GM21717 (cell line): ENCODE measurements around the gene GPRIN3.
"Not testable (repeated sequence)": the region's sequence is repeated elsewhere in the genome, so short reads cannot be mapped to it uniquely, and the experiment has no call there.

Experiments used
- ATAC-seq: cut with Tn5 transposase; IDR thresholded peaks from one replicate; pipeline ENCODE4 v1.9.1; 2021; ENCODE audit warnings: mild to moderate bottlenecking, moderate library complexity; ENCODE audit not compliant: unreplicated experiment

The GPRIN3 gene

GRCh38 chr4:89314291-89314690 is 6.7 kb upstream of the GPRIN3 start:
- ATAC-seq = no peak

- ATAC-seq = no peak
Observed at GRCh38 chr4:89312066-89312465, 4.5 kb upstream of the GPRIN3 start.

GRCh38 chr4:89311433-89311832 is 3.8 kb upstream of the GPRIN3 start:
- ATAC-seq = no peak

GRCh38 chr4:89309154-89309553 is 1.6 kb upstream of the GPRIN3 start:
- ATAC-seq = not testable (repeated sequence)

GRCh38 chr4:89308161-89308500 is 531 bp upstream of the GPRIN3 start:
- ATAC-seq = no peak

- ATAC-seq = no peak
Observed at GRCh38 chr4:89307178-89307445, 488 bp downstream of the GPRIN3 start.

GRCh38 chr4:89306486-89307177 is 968 bp downstream of the GPRIN3 start:
- no peak for ATAC-seq

- ATAC-seq = no peak
Observed at GRCh38 chr4:89305712-89306437, 1.7 kb downstream of the GPRIN3 start.

GRCh38 chr4:89305028-89305427 is 2.6 kb downstream of the GPRIN3 start:
- ATAC-seq = no peak

GRCh38 chr4:89303814-89304388 is 3.7 kb downstream of the GPRIN3 start:
- no peak for ATAC-seq

GRCh38 chr4:89303177-89303576 is 4.4 kb downstream of the GPRIN3 start:
- no peak for ATAC-seq

GRCh38 chr4:89301902-89302301 is 5.7 kb downstream of the GPRIN3 start:
- no peak for ATAC-seq

GRCh38 chr4:89301003-89301402 is 6.6 kb downstream of the GPRIN3 start:
- no peak for ATAC-seq

- ATAC-seq = no peak
Observed at GRCh38 chr4:89300499-89300898, 7.1 kb downstream of the GPRIN3 start.

- no peak for ATAC-seq
Observed at GRCh38 chr4:89300060-89300459, 7.5 kb downstream of the GPRIN3 start.

- ATAC-seq = no peak
Observed at GRCh38 chr4:89299153-89299791, 8.3 kb downstream of the GPRIN3 start.

- ATAC-seq = no peak
Observed at GRCh38 chr4:89298788-89299152, 8.8 kb downstream of the GPRIN3 start.

GRCh38 chr4:89298155-89298554 is 9.4 kb downstream of the GPRIN3 start:
- no peak for ATAC-seq

GRCh38 chr4:89296896-89297295 is 10.7 kb downstream of the GPRIN3 start:
- ATAC-seq = no peak

- ATAC-seq = no peak
Observed at GRCh38 chr4:89296399-89296798, 11.2 kb downstream of the GPRIN3 start.

GRCh38 chr4:89295415-89295927 is 12.1 kb downstream of the GPRIN3 start:
- no peak for ATAC-seq
